Hematopoietic multipotent progenitor cell treated with erythropoietin and hydrocortisone succinate and interleukin-3 and kit ligand, for 8 days (in vitro differentiated cells): Measurements from ENCODE around the gene TEX54.
"Not testable (repeated sequence)": the region's sequence is repeated elsewhere in the genome, so short reads cannot be mapped to it uniquely, and the experiment has no call there.

Experiments
- DNase-seq: peaks from one replicate; pipeline ENCODE4 v3.0.0-alpha.2; 2015

The TEX54 gene

DNA sequence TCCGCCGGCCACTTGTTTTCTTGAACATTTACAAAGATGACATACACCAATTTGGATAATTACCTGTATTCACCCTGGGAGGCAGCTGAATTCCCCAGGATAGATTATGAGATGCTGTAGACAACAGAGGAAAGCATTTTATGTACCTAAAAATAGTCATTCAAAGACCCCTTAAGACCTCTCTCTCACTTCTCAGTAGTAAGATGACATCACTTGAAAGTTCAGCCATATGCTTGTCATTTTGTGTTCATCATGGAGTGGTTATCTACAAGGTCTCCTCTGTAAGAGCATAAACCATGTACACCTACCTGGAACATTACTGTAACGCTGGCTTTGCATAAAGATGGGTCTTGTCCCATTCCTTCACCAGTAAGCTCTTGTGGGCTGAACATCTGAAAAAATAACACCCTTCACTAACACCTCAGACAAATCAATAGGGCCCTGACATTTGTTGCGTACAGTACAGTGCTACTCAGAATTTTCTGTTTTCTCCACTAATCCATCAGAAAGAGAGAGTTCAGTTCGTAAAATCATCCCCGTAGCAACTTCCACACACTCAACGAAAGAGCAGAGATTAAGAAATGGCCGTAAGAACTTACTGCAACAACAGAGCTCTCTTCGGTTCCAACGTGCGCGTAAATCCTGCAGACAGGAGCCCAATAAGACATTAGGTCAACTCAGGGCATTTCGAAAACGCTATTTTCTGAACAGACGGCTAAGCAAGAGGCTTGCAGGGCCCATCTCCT, 22.4 kb upstream of the TEX54 start:
- peak; percentile 55 for DNase-seq

DNA sequence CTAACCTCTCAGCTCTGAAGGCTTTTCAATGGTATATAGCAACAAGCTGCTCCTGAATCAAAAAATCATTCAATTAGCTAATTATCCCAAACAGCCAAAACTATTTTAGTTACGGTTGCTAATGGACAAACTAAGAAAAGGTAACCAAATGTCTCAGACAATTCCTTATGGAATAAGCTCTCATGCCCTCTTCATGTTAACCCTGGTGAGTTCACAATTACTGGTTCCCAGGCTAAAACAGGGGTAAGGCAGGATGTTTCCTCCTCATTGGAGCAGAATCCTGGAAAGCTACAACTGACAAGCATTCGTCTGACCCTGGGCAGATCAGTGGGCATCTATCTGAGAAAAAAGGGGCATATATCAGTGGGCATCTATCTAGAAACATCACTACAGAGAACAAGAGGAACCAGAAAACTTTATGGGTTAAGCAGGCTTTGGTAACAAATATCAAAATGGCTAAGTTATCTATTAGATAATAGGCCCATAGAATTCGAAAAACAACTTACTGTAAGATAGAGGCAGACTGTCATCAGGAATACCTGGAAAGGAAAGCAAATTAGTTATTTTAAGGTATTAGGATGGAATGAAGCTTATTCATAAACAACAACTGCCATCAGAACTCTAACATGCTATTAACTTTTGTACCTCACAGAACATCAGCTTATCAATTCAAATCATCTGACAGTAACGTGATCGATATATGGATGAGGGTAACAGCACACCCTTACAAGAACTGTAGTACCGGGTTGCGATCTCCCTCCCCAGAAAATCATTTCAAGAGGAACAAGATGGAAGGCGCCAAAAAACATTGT, 21.6 kb upstream of the TEX54 start:
- DNase-seq, result peak; percentile 57

DNA sequence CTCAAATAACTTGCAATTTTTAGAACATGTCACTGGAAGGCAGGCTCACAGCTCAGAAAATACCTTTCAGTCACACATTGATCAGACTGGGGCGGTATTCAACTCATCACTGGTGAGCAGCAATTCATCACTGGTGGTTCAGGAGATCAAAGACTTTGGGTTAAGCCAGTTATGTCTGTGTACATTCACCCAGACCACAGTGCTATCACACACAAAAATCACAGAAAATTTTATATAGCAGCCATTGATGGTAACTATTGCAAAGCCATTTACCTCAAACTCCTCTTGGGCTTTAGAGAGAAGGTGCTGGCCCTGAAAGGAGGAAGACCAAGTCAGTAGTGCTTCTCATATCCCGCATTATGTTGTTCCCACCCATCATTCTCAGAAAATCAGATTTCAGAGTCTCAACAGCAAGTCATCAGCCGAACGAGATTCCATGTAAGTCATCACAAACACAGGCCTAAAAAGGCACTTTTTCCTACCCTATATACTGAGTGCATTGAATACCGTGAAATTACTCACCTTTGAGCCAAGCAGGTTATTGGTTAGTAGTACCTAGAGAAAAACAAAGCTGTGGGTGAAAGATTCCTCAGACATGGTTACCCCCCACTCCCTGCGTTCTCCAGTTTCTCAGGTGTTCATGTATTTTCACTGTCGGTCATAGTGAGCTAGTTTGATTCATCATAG, 20.8 kb upstream of the TEX54 start:
- peak; percentile 34 for DNase-seq

DNA sequence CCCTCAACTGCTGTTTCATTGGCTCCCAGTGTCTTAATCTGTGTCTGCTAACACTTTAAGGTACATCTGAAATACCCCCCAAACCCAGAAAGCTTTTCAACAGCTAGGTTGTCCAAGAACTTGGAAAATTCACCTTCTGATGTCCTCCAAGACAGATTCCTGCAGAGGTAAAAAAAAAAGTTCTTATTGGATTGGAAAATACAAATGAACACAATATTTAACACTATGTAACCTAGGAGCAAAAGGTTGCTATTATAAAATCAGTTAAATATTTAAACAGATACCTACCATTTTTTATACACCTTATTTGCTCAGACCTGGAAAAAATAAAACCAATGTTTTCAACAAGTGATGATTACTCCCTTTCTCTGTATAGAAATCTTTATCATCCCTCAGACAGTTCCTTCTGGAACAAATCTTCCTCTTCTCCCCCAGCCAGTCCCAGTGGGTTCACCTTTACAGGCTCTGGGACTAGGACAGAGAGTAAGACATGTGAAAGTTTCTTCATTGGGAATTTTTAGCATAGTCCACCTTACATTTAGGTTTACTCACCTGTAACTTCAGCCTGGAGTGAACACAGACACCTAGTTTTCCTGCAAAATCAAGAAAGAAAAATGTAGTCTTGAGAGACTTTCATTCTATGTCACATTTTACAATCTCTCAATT, 20.0 kb upstream of the TEX54 start:
- DNase-seq, result no peak

DNA sequence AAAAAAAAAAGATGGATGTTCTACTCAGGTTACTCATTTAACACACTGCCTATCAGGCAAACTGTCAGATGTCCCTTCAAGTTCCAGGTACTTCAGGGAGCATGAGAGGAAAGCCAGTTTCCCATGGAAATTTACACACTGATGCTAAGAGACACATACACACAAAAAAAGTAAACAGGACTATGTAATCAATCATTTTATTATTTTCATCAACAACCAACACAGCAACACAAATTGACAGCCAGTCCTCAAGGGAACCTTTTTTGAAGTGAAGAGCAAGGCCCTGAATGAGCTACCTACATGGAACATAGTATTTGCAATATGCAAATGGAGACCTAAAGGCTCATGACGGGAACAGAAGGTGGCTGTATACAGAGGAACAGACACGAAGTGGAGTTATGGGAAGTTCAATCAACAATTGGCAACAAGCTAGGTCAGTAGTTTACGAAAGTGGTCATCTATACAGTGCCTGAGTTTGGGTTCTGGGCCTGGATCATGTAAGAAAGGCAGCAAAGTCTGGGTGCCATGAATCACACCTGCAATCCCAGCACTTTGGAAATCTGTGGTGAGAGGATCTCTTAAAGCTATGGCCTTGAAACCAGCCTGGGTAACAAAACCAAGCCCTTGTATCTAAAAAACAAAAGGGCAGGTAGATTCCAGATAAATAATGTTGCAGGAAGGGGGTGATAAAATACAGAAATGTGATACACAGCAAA, 19.3 kb upstream of the TEX54 start:
- DNase-seq, result no peak

DNA sequence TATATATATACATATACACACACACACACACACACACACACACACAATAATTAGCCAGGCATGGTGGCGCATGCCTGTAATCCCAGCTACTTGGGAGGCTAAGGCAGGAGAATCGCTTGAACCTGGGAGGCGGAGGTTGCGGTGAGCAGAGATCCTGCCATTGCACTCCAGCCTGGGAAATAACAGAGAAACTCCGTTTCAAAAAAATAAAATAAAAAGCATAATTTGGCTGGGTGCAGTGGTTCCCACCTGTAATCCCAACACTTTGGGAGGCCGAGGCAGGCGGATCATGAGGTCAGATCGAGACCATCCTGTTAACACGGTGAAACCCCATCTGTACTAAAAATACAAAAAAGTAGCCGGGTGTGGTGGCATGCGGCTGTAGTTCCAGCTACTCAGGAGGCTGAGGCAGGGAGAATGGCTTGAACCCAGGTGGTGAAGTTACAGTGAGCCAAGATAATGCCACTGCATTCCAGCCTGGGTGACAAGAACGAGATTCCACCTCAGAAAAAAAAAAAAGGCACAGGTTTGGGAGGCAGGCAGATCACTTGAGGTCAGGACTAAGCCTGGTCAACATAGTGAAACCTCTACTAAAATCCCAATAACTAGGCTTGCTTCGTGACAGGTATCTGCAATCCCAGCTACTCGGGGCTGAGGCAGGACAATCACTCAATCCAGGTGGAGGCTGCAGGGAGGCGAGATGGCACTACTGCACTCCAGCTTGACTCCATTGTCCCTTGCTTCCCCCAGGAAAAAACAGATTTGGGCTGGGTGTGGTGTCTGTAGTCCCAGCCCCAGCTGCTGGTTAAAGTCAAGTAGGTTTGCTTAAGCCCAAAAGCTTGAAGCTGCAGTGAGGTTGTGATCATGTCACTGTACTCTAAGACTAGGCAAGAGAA, 18.5 kb upstream of the TEX54 start:
- DNase-seq, result peak; percentile 71

DNA sequence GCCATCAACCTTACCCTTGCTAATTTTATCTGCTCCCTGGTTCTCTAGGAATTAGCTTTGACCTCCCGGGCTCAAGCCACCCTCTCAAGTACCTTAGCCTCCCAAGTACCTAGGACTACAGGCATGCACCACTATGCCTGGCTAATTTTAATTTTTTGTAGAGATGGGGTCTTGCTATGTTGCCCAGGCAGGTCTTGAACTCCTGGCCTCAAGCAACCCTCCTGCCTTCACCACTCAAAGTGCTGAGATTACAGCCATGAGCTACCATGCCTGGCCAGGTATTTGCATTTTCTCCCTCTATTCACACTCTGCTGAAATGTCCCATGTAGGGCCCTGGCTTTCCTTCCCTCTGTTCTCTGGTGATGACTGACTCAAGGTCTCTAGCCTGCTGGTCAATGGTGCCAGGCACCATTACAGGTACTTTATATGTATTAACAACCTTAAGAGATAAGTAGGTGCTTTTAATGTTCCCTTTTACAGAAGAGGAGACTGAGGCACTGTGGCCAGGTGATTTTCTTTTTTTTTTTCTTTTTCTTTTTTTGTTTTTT, 15.2 kb upstream of the TEX54 start:
- DNase-seq, result no peak

DNA sequence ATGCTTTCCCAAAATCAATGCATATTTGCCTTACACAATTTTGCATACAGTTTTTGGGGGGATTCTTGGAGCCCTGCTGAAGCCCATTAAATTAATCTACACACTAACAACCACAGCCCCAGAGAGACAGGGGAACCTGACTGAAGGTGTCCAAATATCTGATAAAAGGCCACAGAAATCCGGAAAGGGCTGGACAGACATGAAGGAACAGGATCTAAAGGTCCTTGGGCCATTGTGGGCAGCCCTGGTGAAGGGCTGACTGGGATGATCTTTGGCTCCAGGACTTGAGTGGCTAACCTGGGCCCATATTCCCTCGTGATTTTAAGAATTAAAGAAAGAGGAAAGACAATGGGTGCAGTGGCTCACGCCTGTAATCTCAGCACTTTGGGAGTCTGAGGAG, 13.5 kb upstream of the TEX54 start:
- DNase-seq, result no peak

DNA sequence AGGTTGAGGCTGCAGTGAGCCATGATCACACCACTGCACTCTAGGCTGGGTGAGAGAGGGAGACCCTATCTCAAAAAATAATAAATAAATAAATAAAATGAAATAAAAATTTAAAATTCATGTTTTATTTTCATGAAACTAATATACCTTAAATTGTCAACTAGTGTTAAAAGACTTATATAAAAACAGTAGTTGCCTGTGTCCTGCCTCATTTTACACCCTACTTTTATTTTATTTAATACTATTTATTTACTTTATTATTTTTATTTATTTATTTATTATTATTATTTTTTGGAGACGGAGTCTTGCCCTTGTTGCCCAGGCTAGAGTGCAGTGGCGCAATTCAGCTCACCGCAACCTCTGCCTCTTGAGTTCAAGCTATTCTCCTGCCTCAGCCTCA, 11.5 kb upstream of the TEX54 start:
- DNase-seq, result no peak

DNA sequence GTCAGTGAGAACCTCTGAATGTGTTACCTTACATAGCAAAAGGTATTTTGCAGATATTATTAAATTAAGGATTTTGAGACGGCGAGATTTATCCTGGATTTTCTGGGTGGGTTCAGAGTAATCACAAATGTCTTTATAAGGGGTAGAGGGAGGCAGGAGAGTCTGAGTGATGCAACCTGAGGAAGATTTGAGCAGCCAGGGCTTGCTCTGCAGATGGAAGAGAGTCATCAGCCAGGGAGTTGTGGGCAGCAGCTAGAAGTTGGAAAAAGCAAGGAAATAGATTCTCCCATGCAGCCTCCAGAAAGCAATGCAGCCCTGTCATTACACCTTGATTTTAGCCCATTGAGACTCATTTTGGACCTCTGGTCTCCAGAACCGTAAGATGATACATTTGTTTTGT, 10.8 kb upstream of the TEX54 start:
- DNase-seq, result no peak

DNA sequence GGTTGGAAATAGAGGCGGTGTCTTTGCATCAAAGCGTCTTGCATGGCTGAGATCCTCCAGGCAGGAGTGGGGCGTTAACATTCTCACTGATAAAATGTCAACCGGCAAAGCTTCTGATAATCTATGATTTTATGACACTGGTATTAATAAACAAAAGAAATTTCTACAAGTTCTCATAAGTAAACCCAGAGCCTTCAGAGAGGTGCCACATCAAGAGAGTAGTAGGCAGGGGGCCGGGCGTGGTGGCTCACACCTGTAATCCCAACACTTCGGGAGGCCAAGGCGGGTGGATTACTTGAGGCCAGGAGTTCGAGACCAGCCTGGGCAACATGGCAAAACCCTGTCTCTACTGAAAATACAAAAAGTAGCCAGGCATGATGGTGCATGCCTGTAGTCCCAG, 10.2 kb upstream of the TEX54 start:
- not testable (repeated sequence) for DNase-seq

DNA sequence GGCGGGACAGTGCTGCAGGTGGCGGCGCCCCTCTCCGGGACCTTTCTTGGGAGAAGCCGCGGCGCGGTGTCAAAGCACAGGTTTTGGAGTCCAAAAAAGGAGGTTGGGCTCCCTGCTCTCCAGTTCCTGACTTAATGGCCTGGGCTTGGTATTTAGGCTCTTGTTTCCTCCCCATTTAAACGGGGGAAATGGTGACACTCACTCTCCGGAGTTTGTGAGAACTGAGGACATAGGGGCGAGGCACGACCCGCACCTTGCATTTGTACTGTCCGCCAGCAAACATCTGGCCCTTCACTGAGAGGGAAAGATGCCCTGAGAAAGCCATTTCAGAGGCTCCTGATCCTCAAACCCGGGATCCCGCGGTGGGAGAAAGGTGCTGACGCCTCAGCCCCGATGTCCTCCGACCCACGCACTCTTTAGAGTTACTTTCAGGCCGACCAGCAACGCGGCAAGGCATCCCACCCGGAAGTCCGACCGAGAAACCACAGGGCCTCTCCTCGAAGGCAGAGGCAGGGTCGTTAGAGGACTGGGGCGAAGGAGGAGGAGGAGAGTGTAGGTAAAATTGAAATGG, 9.6 kb upstream of the TEX54 start:
- DNase-seq, result no peak

DNA sequence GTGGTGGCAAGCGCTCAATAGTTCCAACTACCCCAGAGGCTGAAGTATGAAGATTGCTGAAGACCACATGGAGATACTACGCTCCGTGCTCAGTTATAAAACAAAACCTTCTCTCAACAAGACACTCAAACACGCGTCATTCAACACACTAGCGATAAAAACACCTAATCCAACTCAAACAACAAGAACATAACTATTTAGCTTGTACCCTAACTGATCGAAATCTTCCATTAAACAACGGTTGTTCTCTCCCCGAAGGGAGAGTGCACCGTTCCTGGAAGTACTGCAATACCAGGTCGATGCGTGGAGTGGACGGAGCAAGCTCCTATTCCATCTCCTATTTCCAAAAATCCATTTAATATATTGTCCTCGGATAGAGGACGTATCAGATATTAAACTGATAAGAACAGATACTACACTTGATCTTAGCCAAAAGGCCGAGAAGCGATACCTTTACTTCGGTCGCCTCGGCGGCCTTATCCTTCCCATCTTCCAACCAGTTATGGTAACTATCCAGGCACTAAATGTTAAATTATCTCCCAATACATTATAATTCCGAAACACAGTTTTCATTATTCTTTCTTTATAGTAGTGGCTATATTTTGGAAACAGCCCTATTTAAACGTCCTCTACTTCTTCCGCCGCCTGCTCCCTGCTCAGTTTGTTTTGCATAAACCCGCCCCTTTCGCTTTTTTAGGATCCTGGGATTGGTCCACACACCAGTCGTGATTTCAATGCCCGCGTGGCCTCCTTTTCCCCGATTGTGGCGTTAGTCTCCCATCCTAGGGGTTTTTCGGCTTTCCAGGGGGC, 8.9 kb upstream of the TEX54 start:
- DNase-seq, result peak; percentile 100

DNA sequence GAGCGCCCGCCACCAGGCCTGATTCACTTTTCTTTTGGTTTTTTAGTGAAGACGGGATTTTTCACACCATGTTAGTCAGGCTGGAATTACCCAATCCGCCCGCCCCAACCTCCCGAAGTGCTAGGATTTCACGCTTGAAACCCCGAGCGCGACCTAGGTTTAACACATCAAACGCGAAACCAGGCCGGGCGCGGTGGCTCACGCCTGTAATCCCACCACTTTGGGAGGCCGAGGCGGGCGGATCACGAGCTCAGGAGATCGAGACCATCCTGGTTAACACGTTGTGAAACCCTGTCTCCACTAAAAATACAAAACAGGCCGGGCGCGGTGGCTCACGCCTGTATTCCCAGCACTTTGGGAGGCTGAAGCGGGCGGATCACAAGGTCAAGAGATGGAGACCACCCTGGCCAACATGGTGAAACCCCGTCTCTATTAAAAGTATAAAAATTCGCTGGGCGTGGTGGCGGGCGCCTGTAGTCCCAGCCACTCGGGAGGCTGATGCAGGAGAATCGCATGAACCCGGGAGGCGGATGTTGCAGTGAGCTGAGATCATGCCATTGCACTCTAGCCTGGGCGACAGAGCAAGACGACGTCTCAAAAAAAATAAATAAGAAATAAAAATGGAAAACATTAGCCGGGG, 8.2 kb upstream of the TEX54 start:
- peak; percentile 64 for DNase-seq

DNA sequence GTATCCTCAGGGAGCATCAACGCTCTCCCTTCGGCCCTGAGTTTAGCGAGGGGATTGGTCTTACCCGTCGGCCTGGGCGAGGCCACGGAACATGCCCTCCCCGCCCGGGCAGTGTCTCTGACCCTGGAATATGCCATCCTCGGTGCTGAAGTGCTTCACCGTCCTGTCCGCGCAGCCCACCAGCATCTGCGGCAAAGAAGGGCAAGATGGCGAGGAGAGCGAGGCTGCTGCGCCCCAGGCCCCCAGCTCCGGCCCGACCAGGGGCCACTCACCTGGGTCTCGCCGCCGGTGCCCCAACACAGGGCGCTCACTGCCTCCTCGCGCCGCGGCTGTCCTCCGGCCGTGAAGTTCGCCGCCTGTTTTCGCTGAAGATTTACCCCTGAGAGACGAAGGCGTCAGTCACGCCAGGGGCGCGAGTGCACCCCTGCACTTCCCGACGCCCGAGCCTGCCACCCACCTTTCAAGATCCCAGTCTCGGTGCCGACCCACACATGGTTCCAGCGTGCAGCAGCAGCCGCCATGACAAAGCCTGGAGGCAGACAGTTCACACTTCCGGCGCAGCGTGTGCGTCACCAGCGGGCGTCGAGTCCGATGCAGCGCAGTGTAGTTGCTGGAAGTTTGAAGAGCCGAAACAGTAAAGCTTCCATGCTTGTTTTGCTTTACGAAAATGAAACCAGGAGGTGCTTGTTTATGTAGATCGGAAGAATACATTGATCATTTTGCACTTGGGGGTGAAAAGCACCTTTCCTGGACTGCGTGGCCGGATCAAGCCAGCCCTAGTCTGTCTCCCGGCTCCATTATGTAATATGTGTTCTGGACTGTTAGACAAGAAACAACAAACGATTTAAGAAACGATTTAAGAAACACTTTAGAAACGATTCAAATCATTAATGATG, 6.7 kb upstream of the TEX54 start, which contains the start of gene WDR74:
TSS of gene WDR74 (minus strand) at position 541 of the 896 bp plus-strand sequence. CDS start at position 521, 20 bp downstream.
- peak; percentile 96 for DNase-seq

DNA sequence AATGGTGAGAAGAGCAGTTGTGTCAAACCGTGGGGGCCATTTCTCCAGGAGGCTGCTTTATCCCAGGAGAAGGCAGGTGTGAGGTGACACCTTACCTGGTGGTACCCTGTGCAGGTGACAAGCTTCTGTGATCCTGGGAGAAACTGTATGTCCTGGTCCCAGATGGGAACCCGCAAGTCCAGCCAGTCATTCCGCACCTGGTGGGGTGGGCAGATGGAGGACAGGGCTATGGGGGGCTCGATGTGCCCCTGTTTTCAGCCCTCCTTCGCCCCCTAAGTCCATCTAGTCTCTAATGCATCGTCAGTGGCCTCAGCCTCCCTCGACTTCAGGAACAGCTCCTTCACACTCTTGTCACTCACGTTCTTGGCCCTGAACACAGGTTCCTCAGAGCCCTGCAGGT, 2.7 kb upstream of the TEX54 start:
- DNase-seq, result no peak

DNA sequence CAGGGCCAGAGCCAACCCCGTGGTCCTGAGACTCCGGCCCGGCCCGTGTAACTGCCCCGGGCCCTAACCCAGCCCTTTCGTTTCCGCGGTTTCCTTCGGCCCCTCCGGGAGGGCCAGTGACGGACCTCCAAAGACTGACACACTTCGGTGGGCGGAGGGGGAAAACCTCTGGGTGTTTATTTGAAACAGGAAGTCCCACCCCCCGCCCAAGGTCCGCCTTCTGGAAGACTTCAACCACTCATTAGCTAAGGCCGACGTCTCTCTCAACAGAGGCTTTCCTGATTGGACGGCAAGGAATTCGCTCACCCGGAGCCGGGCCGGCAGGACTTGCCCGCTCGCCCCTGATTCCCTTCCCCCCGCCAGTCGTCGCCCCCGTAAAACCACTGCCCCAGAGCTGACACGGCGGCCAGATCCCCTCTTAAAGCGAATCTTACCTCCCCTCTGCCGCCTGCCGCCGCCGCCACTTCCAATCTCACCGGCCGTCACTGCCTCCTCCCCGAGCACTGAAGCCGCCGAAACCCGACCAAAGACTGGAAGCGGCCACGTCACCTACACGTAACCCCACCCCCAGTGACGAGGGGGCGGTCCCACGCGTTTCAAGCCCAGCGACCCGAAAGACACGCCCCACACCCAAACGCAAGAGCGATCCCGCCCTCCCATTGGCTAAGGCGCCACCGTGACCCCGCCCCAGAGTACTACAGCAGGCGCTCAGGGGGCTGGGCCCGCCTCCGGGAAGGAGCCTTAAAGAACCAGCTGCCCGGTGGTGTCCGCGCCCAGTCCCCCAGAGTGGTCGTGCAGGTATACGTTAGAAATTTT, 913 bp downstream of the TEX54 start, which contains the start of gene STX5:
TSS of gene STX5 (minus strand) at position 532 of the 816 bp plus-strand sequence. CDS start 808 bp downstream, outside the sequence.
- DNase-seq, result peak; percentile 97
